SK-N-SH (cell line): ENCODE results near the gene CLCN6. TPM values are rescaled to one million over a fixed set of nuclear protein-coding genes. Genes with fewer than 3 reads are reported as not detected.

ENCODE experiments used
- CTCF ChIA-PET: fragments of 300-600, 350-600 bp; formaldehyde crosslinking; extraction: SDS; loops from one replicate; lab custom pipeline; 2021; lab: Yijun Ruan, JAX
- POLR2A ChIA-PET: fragments of 350-600 bp; sonication (Branson Sonifier 250); formaldehyde crosslinking; extraction: SDS; loops from one replicate; lab custom pipeline; 2020; ENCODE audit warnings: antibody characterized with exemption, inconsistent platforms; lab: Yijun Ruan, JAX
- DNase-seq: peaks from one replicate; pipeline ENCODE4 v3.0.0; 2012
- H2AFZ ChIP-seq: fragments of 200-600 bp; sonication (generic); 2 replicates; pipeline ENCODE4 v1.8.1; 2016; ENCODE audit warnings: antibody characterized with exemption, mild to moderate bottlenecking, low read depth
- H3F3A ChIP-seq: fragments of 200-600 bp; sonication (generic); replicated peaks from 2 replicates; pipeline ENCODE3; 2016; ENCODE audit warnings: antibody characterized with exemption, mild to moderate bottlenecking; ENCODE audit not compliant: insufficient read depth
- H3K27ac ChIP-seq, 2 experiments: fragments of 200-500 bp in 1 of 2; fragments of 200-600 bp in 1 of 2; sonication (Bioruptor generic) in 1 of 2; sonication (generic), shearing (Covaris generic) in 1 of 2; 2 replicates each; pipeline versions ENCODE4 v1.5.1 to v1.6.1; 2014 to 2016; ENCODE audit warnings: low read depth in 2 of 2, inconsistent platforms in 1 of 2, low read length in 1 of 2, mild to moderate bottlenecking in 1 of 2, mixed read lengths in 1 of 2
- H3K27me3 ChIP-seq: fragments of 200-600 bp; sonication (generic), shearing (Covaris generic); 2 replicates; pipeline ENCODE4 v1.6.1; 2016; ENCODE audit warnings: mixed run types; ENCODE audit not compliant: insufficient read depth
- H3K36me3 ChIP-seq, 2 experiments: fragments of 200-500 bp in 1 of 2; fragments of 200-600 bp in 1 of 2; sonication (Bioruptor generic) in 1 of 2; sonication (generic) in 1 of 2; replicated peaks in 1 of 2; 2 replicates each; pipeline versions ENCODE3 to v1.5.1; 2014 to 2016; ENCODE audit warnings: low read length in 1 of 2, mild to moderate bottlenecking in 1 of 2; ENCODE audit not compliant: insufficient read depth in 2 of 2, control insufficient read depth in 1 of 2
- H3K4me1 ChIP-seq, 2 experiments: fragments of 200-500 bp in 1 of 2; fragments of 200-600 bp in 1 of 2; sonication (Bioruptor generic) in 1 of 2; sonication (generic), shearing (Covaris generic) in 1 of 2; 2 replicates each; pipeline versions ENCODE4 v1.5.1 to v1.6.1; 2014 to 2016; ENCODE audit warnings: low read depth in 1 of 2, low read length in 1 of 2, mixed run types in 1 of 2; ENCODE audit not compliant: insufficient read depth in 2 of 2, control insufficient read depth in 1 of 2
- H3K4me2 ChIP-seq: fragments of 200-600 bp; sonication (generic), shearing (Covaris generic); 2 replicates; pipeline ENCODE4 v1.6.1; 2017; ENCODE audit warnings: mixed run types
- H3K4me3 ChIP-seq, 2 experiments: fragments of 200-500 bp in 1 of 2; fragments of 200-600 bp in 1 of 2; sonication (Bioruptor generic) in 1 of 2; sonication (generic), shearing (Covaris generic) in 1 of 2; 2 replicates each; pipeline versions ENCODE4 v1.5.1 to v1.8.1; 2014 to 2016; ENCODE audit warnings: low read depth in 2 of 2, inconsistent platforms in 1 of 2, low read length in 1 of 2, mild to moderate bottlenecking in 1 of 2, mixed read lengths in 1 of 2, moderate library complexity in 1 of 2
- H3K79me2 ChIP-seq: fragments of 200-600 bp; sonication (generic); 2 replicates; pipeline ENCODE4 v1.8.1; 2017; ENCODE audit warnings: mild to moderate bottlenecking; ENCODE audit not compliant: insufficient read depth
- H3K9ac ChIP-seq: fragments of 200-600 bp; sonication (generic); 2 replicates; pipeline ENCODE4 v1.6.1; 2017; ENCODE audit warnings: mixed run types
- H3K9me2 ChIP-seq: fragments of 200-600 bp; sonication (generic); 2 replicates; pipeline ENCODE4 v1.6.1; 2017; ENCODE audit warnings: mixed run types
- H3K9me3 ChIP-seq: fragments of 200-600 bp; sonication (generic); 2 replicates; pipeline ENCODE4 v1.6.1; 2017; ENCODE audit warnings: mixed run types, mild to moderate bottlenecking, moderate library complexity
- H4K20me1 ChIP-seq: fragments of 200-600 bp; sonication (generic); 2 replicates; pipeline ENCODE4 v1.6.1; 2017; ENCODE audit warnings: mild to moderate bottlenecking, mixed run types; ENCODE audit not compliant: insufficient read depth
- CHD2 ChIP-seq: fragments of 150-350 bp; IDR thresholded peaks from 2 replicates; pipeline ENCODE4 v1.6.1; 2018; ENCODE audit warnings: low read length; ENCODE audit not compliant: partially characterized antibody
- ELF1 ChIP-seq: IDR thresholded peaks from 2 replicates; pipeline ENCODE4 v1.4.0; 2012
- EZH2phosphoT487 ChIP-seq: fragments of 200-600 bp; sonication (generic); IDR thresholded peaks from 2 replicates; pipeline ENCODE4 v1.6.1; 2017; ENCODE audit warnings: low read depth, mixed run types, mild to moderate bottlenecking, antibody characterized with exemption, moderate library complexity, borderline replicate concordance
- FOSL2 ChIP-seq: IDR thresholded peaks from 2 replicates; pipeline ENCODE4 v1.4.0; 2012; ENCODE audit warnings: low read depth, mild to moderate bottlenecking, moderate library complexity, borderline replicate concordance
- FOXJ3 ChIP-seq: sonication (generic); formaldehyde crosslinking; IDR thresholded peaks from 2 replicates; pipeline ENCODE4 v1.5.1; 2020; ENCODE audit warnings: mild to moderate bottlenecking, missing genetic modification reagents
- FOXM1 ChIP-seq: IDR thresholded peaks from 2 replicates; pipeline ENCODE4 v1.4.0; 2012; ENCODE audit warnings: low read depth, mild to moderate bottlenecking
- GATA2 ChIP-seq: sonication (generic); formaldehyde crosslinking; IDR thresholded peaks from 2 replicates; pipeline ENCODE4 v1.5.0; 2020; ENCODE audit warnings: mild to moderate bottlenecking, missing genetic modification reagents
- IRF3 ChIP-seq: fragments of 150-350 bp; IDR thresholded peaks from 2 replicates; pipeline ENCODE4 v1.6.1; 2016; ENCODE audit warnings: mild to moderate bottlenecking, low read depth, low read length
- MAX ChIP-seq: IDR thresholded peaks from 2 replicates; pipeline ENCODE4 v1.4.0; 2012; ENCODE audit warnings: low read depth
- MEF2A ChIP-seq: IDR thresholded peaks from 2 replicates; pipeline ENCODE4 v1.4.0; 2012; ENCODE audit warnings: low read depth, borderline replicate concordance
- POLR2AphosphoS5 ChIP-seq: IDR thresholded peaks from 2 replicates; pipeline ENCODE4 v1.6.1; 2012; ENCODE audit warnings: low read depth, low read length
- RAD21 ChIP-seq: IDR thresholded peaks from 2 replicates; pipeline ENCODE4 v1.6.1; 2012; ENCODE audit warnings: mild to moderate bottlenecking, low read length
- RCOR1 ChIP-seq: fragments of 150-350 bp; IDR thresholded peaks from 2 replicates; pipeline ENCODE4 v1.6.1; 2017; ENCODE audit warnings: antibody characterized with exemption, low read length
- RFX5 ChIP-seq: IDR thresholded peaks from 2 replicates; pipeline ENCODE4 v1.6.1; 2012; ENCODE audit warnings: mild to moderate bottlenecking, improper control_type of control experiment, low read length
- SIN3A ChIP-seq: IDR thresholded peaks from 2 replicates; pipeline ENCODE4 v1.6.1; 2012; ENCODE audit warnings: low read depth, mild to moderate bottlenecking, low read length, moderate library complexity, borderline replicate concordance
- SMC3 ChIP-seq: IDR thresholded peaks from 2 replicates; pipeline ENCODE4 v1.6.1; 2012; ENCODE audit warnings: low read depth, low read length, improper control_type of control experiment
- TEAD4 ChIP-seq: IDR thresholded peaks from 2 replicates; pipeline ENCODE4 v1.4.0; 2012; ENCODE audit warnings: mild to moderate bottlenecking, borderline replicate concordance; ENCODE audit not compliant: insufficient read depth
- USF1 ChIP-seq: IDR thresholded peaks from 2 replicates; pipeline ENCODE4 v1.4.0; 2012; ENCODE audit warnings: low read depth, borderline replicate concordance
- WGBS: methylation state at CpG from one replicate; pipeline ENCODE4 v1.1.6; 2017; ENCODE audit warnings: low lambda C conversion rate; 5-methylcytosine and 5-hydroxymethylcytosine counted together
- polyA plus RNA-seq, 3 experiments: library from polyadenylated mRNA; depleted of rRNA; stranded (reverse); fragments of >200 nt; gene quantifications; 2 replicates each; pipeline ENCODE4 v1.2.3, GENCODE V29; 2012

Gene CLCN6
- polyA plus RNA-seq, 1 of the 3 experiments (the other 2 are of a cell fraction), result 7.4 TPM

- Histone ChIP-seq H3K27ac (no peak overlapping the region), H3K36me3 (peaks cover 0 to 3% of the 10 kb centered on the region in 2 experiments), H3K9me2 (no peaks in the 10 kb centered on the region), H3F3A (peaks cover 4% of the 10 kb centered on the region), H4K20me1 (no peaks in the 10 kb centered on the region), H3K4me1 (peaks cover 0 to 18% of the 10 kb centered on the region in 2 experiments; a peak in 1 of 4 replicates), H3K79me2 (no peaks in the 10 kb centered on the region), H3K4me3 (no peak overlapping the region), H3K9ac (no peak overlapping the region), H2AFZ (no peak overlapping the region), H3K9me3 (no peaks in the 10 kb centered on the region), H3K27me3 (no peaks in the 10 kb centered on the region), H3K4me2 (no peak overlapping the region)
- POLR2A ChIA-PET, result interaction anchor here (0.6 to 2.1 kb wide), 3 partner anchors 16 to 56 kb away, joined by 3 to 8 read pairs (median 4); no protein-coding TSS in a partner anchor
- no peak for DNase-seq
- WGBS, result 54% methylated on average over 12 of the region's 16 CpGs
- TF ChIP-seq USF1, result no peak
- no peak for TF ChIP-seq RAD21
- TF ChIP-seq MAX, result no peak
- no peak for TF ChIP-seq RCOR1
- no peak for TF ChIP-seq FOXJ3
- no peak for TF ChIP-seq ELF1
- no peak for TF ChIP-seq POLR2AphosphoS5
- CTCF ChIA-PET, result interaction anchor here (1.2 to 4.7 kb wide), 5 partner anchors 9 to 279 kb away, joined by 3 to 35 read pairs (median 4); partner anchors contain the start of genes CLCN6, FBXO6 and MTHFR
These were observed 18.7 kb upstream of the CLCN6 start for GRCh38 chr1:11787251-11787803.

GRCh38 chr1:11787804-11788436 lies 18.1 kb upstream of the CLCN6 start:
- Histone ChIP-seq H3F3A (peaks cover 4% of the 10 kb centered on the region), H3K4me3 (no peak overlapping the region), H3K9me2 (no peaks in the 10 kb centered on the region), H3K79me2 (no peaks in the 10 kb centered on the region), H3K27me3 (no peaks in the 10 kb centered on the region), H4K20me1 (no peaks in the 10 kb centered on the region), H3K9ac (no peak overlapping the region), H3K36me3 (peaks cover 0 to 3% of the 10 kb centered on the region in 2 experiments), H3K4me2 (no peak overlapping the region), H3K4me1 (peaks cover 0 to 18% of the 10 kb centered on the region in 2 experiments; a peak in 1 of 4 replicates), H3K9me3 (no peaks in the 10 kb centered on the region), H2AFZ (no peak overlapping the region), H3K27ac (no peak overlapping the region)
- no peak for TF ChIP-seq RCOR1
- TF ChIP-seq FOSL2, result no peak
- no peak for TF ChIP-seq EZH2phosphoT487
- TF ChIP-seq RAD21, result no peak
- TF ChIP-seq MAX, result no peak
- TF ChIP-seq TEAD4, result no peak
- TF ChIP-seq GATA2 (CRISPR knock-in tag), result no peak
- no peak for TF ChIP-seq FOXJ3
- TF ChIP-seq ELF1, result no peak
- TF ChIP-seq RFX5, result no peak
- TF ChIP-seq FOXM1, result no peak
- no peak for TF ChIP-seq CHD2
- TF ChIP-seq SIN3A, result no peak
- TF ChIP-seq MEF2A, result no peak
- no peak for TF ChIP-seq IRF3
- TF ChIP-seq SMC3, result no peak
- 74% methylated on average over 3 of the region's 14 CpGs for WGBS
- ChIA-PET POLR2A (interaction anchor here (2.1 kb wide), 1 partner anchor 15 kb away, joined by 8 read pairs; no protein-coding TSS in a partner anchor), CTCF (interaction anchor here (1.2 to 4.7 kb wide), 4 partner anchors 9 to 750 kb away, joined by 3 to 35 read pairs (median 4); partner anchors contain the start of gene FBXO6)
- no peak for DNase-seq
